ENCODE data around the gene MEGF11. TPM values are rescaled to one million over a fixed set of nuclear protein-coding genes. Genes with fewer than 3 reads are reported as not detected.
A peak's percentile ranks its signal among the peaks of the same experiment; 100 is the strongest.

The MEGF11 gene
- total and polyA plus RNA-seq, 8 donors, result 2.6 to 17.4 (median 9.9) TPM; not detected in 1

- Histone ChIP-seq H3K27me3 (no peaks in the 10 kb centered on the region), H3K36me3 (no peaks in the 10 kb centered on the region), H3K4me1 (no peaks in the 10 kb centered on the region), H3K4me3 (no peak overlapping the region), H3K9me3 (no peaks in the 10 kb centered on the region), H3K27ac (no peak overlapping the region)
- DNase-seq (peak in 1 of 4 donors; percentile 36), ATAC-seq (peak; percentile 85)
- TF ChIP-seq CTCF (IDR thresholded peaks at IDR 0.05), result peak in 1 of 2 donors; percentile 43
- intact Hi-C loops (cut with DNase I), result no loop called here
Observed at GRCh38 chr15:65862682-65863081, 390.9 kb downstream of the MEGF11 start.

GRCh38 chr15:65857718-65858402 lies 395.7 kb downstream of the MEGF11 start:
- no peak for DNase-seq
- intact Hi-C loops (cut with DNase I), result loop anchor here in 1 of 2 donors (10.0 kb wide), 1 partner anchor 223 kb away; no protein-coding TSS in a partner anchor
- Histone ChIP-seq H3K27ac (no peak overlapping the region), H3K4me1 (no peaks in the 10 kb centered on the region), H3K9me3 (no peaks in the 10 kb centered on the region), H3K4me3 (no peak overlapping the region), H3K36me3 (no peaks in the 10 kb centered on the region), H3K27me3 (no peaks in the 10 kb centered on the region)
- no peak for ATAC-seq
- no peak for TF ChIP-seq CTCF (IDR thresholded peaks at IDR 0.05)

- Histone ChIP-seq H3K36me3 (no peaks in the 10 kb centered on the region), H3K9me3 (no peaks in the 10 kb centered on the region), H3K27ac (no peak overlapping the region), H3K27me3 (no peaks in the 10 kb centered on the region), H3K4me1 (no peaks in the 10 kb centered on the region), H3K4me3 (no peak overlapping the region)
- peak; percentile 80 to 88 for TF ChIP-seq CTCF (IDR thresholded peaks at IDR 0.05)
- ATAC-seq (peak; percentile 87), DNase-seq (peak in 3 of 4 donors; percentile 46 to 85 (median 65))
- intact Hi-C loops (cut with DNase I), result loop anchor here in 1 of 2 donors (10.0 kb wide), 1 partner anchor 222 kb away; no protein-coding TSS in a partner anchor
Observed at GRCh38 chr15:65856821-65857455, 396.6 kb downstream of the MEGF11 start.

GRCh38 chr15:65851981-65852380 lies 401.6 kb downstream of the MEGF11 start:
- ATAC-seq (no peak), DNase-seq (no peak)
- intact Hi-C loops (cut with DNase I), result loop anchor here in 1 of 2 donors (10.0 kb wide), 1 partner anchor 217 kb away; no protein-coding TSS in a partner anchor
- Histone ChIP-seq H3K27me3 (no peaks in the 10 kb centered on the region), H3K27ac (no peak overlapping the region), H3K4me1 (no peaks in the 10 kb centered on the region), H3K9me3 (no peaks in the 10 kb centered on the region), H3K4me3 (no peak overlapping the region), H3K36me3 (no peaks in the 10 kb centered on the region)
- TF ChIP-seq CTCF (IDR thresholded peaks at IDR 0.05), result no peak

- DNase-seq (no peak), ATAC-seq (no peak)
- Histone ChIP-seq H3K4me1 (no peaks in the 10 kb centered on the region), H3K27ac (no peak overlapping the region), H3K36me3 (no peaks in the 10 kb centered on the region), H3K27me3 (no peaks in the 10 kb centered on the region), H3K9me3 (no peaks in the 10 kb centered on the region), H3K4me3 (no peak overlapping the region)
- no peak for TF ChIP-seq CTCF (IDR thresholded peaks at IDR 0.05)
- intact Hi-C loops (cut with DNase I), result no loop called here
Observed at GRCh38 chr15:65847989-65848388, 405.6 kb downstream of the MEGF11 start.

Measured in left lung (tissue), 10 donors.